ENCODE data around the gene ARAF.

DNA sequence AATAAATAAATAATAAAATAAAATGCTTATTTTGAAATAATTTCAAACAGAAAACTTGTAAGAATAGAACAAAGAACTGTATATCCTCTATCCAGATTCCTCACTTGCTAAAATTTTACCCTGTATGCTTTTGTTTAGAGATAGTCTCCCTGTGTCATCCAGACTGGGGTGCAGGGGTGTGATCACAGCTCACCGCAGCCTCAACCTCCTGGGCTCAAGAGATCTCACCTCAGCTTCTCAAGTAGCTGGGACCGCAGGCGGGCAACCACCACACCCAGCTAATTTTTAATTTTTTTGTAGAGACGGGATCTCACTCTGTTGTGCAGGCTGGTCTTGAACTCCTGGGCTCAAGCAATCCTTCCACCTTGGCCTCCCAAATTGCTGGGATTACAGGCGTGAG is 17.5 kb upstream of the ARAF start:
- TF ChIP-seq, protein P1, sequence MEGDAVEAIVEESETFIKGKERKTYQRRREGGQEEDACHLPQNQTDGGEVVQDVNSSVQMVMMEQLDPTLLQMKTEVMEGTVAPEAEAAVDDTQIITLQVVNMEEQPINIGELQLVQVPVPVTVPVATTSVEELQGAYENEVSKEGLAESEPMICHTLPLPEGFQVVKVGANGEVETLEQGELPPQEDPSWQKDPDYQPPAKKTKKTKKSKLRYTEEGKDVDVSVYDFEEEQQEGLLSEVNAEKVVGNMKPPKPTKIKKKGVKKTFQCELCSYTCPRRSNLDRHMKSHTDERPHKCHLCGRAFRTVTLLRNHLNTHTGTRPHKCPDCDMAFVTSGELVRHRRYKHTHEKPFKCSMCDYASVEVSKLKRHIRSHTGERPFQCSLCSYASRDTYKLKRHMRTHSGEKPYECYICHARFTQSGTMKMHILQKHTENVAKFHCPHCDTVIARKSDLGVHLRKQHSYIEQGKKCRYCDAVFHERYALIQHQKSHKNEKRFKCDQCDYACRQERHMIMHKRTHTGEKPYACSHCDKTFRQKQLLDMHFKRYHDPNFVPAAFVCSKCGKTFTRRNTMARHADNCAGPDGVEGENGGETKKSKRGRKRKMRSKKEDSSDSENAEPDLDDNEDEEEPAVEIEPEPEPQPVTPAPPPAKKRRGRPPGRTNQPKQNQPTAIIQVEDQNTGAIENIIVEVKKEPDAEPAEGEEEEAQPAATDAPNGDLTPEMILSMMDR (IDR thresholded peaks at IDR 0.05 in 8 of 11, conservative IDR thresholded peaks at IDR 0.05 in 3 of 11): no peak
- TF ChIP-seq POLR2AphosphoS5 (IDR thresholded peaks at IDR 0.05) (no peak), POLR2A (IDR thresholded peaks at IDR 0.05) (no peak)

Data from spleen (tissue), 7 donors.